SW480 (cell line): ENCODE data around the gene ZNF526.

ENCODE experiments used
- DNase-seq: peaks from one replicate; pipeline ENCODE4 v3.0.0-alpha.2; 2016; ENCODE audit warnings: low spot score

The ZNF526 gene

DNA sequence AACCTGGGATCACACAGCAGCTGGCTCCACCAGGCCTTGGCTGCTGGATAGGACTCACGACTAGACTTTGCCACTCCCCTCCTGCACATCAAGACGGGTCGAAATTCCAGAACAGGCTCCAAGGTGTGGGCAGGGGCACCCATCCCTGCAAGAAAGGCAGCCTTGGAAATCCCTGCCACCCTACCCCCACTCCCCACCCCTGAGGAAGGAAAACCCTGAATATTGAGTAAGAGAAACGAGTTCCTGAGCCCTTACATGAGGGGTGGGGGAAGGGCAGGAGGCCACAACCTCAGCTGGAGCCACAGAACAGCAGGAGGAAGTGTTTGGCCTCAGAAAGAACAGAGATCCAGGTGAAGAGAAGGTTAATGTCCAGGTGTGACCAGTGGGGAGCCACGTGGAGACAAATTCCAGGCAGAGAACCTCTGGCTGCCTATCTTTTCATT lies 22.7 kb upstream of the ZNF526 start:
- DNase-seq = no peak

DNA sequence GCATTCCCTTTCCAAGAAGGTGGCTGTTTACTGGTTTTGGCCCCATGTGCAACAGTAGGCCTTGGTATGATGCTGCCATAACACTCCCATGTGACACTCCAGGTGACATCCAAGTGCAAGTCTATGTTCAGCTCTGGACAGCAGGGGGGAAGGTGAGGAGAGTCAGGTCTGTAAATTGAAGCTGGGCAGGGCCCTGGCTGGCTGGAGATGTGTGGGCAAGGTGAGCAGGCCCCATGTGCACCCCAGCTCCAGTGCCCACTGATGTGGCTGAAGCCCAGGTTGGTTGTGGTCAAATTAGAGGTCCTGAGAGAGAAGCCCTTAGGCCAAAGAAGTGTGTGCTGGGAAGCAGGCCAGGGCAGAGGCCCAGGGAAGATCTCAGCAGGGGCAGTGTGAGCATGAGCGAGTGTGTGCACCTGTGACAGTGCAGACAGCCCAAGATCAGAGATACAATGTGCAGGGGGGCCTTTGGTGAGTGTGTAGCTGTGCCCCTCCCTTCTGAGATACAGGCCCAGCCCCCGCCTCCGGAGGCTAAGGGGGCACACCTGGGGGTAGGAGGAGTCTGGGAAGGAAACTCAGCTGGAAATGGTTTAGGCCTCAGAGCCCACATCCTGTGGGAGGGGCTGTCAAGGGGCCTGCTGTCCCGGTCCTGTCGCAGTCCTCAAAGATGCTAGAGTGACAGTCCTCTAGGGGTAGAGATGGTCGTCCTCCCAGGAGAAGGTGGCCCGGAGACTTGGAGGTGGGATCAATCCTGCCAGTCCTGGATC lies 21.3 kb upstream of the ZNF526 start:
- peak; percentile 36 for DNase-seq

DNA sequence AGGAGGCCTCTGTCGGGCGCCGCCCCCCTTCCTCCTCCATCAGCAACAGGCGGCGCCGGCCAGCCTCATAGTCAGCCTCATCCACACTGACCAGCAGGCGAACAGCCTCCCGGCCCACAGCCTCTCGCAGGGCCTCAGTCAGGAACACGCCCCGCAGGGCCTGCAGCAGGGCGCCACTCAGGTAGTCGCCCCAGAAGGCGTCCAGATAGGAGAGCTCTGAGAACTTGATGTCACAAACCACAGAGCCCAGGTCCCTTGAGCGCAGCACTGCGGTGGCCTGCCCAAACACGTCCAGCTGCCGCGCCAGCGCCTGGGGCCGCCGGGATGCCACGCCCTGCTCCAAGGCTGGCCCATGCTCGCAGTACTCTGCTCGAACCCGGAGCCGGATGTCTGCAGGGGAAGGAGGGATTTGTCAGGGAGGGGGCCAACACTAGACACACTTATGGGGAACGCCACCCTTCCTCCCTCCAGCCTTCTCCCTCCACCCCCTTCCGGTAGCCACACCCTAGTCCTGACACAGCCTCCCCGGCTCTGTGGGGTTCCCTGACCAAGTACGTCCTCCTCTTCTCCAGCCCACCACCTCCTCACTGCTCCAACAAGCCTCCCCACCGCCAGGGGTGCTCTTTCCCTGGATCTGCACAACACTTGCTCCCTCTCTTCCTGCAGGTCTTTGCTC lies 20.5 kb upstream of the ZNF526 start:
- peak; percentile 78 for DNase-seq

DNA sequence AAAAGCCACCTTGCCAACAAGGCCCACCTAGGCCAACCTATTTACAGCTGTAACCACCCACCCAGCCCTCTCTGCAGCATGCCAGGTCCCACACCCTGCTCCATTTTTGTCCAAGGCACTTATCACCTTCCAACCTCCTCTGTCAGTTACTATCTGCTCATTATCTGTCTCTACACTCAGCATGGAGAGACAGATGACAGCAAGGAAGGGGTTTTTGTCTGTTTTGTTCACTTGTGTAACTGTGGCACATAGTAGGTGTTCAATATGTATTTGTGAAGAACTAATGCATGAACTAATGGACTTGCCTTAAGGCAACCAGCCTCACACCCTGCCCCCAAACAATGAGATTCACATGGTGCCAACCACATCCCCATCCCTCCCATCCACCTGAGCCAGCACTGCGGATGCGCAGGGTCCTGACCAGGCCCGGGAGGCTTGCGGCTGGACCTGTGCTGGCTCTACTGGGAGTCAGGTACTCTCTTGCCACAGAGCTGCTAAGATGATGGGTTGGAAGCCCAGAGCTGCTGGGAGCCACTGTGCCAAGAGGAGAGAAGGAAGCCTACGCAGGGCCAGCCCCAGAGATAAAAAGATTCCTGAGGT lies 19.9 kb upstream of the ZNF526 start:
- DNase-seq = no peak

DNA sequence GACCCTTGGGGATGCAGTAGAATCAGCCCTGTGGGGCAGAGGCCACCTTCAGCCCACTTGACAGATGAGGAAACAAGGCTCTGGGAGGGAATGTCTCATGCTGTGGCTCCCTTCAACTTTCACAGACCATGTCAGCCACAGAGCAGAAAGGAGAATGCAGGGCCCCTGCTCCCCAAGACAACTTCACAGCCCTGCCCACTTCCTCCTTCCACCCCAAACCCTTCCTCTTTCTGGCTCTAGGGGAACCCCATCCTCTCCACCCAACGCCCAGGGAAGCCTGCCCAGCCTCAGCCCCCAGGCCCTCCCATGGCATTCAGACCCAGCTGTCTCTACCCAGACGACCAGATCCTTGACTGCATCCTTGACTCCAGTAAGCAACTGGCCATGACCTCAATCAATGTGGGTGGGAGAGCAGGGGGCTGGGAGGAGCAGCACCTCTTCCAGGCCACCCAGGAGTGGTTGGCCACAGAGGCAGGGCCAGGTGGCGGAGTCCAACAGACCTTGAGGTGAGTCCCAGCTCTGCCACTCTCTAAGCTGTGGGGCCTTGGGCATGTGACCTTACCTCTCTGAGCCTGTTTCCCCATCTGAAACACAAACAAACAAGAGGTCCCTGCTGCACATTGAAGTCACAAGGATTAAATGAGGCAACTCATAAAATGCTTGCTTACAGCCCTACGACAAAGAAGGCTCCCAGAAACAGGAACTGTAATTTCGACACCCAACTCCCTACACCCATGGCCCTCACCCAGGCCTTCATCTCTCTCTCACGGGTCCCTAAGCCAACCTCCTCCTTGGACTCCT lies 18.4 kb upstream of the ZNF526 start:
- DNase-seq = no peak

DNA sequence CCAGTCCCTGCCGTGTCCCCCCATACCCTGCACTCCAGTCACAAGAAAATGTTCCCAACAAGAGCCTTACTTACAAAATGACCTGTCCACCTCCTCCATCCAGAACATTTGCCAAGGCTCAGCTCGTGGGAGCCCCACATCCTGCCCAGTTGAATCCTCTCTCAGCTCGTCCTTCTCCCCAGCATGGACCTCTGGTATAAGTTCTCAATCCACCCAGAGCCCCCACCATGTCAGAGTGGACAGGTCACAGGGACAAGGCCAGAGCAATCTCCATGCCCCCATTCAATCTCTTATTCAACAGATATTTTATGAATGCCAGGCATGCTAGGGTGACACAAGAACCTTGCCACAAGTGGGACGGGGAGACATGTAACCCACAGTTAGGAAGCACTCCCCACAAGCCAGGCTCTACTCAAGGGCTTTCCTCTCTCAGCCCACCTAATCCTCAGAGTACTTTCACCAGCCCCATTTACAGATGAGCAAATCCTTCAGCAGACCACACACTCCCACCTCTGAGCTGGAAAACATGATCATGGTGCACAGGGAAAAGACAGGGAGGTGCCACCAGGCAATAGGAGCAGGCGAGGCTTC lies 17.7 kb upstream of the ZNF526 start:
- DNase-seq = no peak

DNA sequence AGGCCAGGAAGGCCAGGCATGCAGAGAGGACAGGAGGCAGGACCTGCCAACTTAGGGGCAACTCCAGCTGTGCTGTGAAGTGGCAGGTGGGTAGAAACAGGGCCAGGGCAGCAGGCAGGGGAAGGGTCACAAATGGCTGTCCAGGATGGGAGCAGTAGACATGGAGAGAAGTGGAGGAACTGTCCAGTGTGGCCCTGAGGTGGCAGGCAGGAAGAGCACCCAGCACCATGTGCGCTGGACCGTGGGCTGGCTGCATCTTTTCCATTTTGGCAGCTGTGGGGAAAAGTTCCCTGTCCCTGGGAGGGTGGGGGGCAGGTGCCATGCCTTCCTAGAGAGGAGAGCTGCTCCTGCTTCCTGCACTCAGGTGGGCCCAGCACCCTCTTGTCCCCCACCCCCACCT lies 16.4 kb upstream of the ZNF526 start:
- DNase-seq = no peak

DNA sequence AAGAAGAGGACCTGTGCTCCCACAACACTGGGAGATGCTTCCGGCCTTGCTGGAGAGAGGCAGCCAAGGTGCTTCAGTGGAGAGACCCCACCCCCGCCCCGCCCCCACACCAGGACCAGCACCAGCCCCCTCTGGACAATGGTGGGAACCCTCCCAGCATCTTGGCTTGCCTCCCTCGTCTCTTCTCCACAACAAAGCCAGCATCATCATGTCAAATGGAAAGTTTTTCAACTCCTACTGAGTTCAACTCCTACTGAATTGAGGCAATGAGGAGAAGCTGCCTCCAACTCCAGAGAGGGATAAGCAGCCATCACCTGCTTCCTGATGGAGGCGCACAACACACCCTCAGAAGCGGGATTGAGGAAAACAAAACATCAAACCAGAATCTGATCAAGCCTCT lies 15.4 kb upstream of the ZNF526 start:
- no peak for DNase-seq

DNA sequence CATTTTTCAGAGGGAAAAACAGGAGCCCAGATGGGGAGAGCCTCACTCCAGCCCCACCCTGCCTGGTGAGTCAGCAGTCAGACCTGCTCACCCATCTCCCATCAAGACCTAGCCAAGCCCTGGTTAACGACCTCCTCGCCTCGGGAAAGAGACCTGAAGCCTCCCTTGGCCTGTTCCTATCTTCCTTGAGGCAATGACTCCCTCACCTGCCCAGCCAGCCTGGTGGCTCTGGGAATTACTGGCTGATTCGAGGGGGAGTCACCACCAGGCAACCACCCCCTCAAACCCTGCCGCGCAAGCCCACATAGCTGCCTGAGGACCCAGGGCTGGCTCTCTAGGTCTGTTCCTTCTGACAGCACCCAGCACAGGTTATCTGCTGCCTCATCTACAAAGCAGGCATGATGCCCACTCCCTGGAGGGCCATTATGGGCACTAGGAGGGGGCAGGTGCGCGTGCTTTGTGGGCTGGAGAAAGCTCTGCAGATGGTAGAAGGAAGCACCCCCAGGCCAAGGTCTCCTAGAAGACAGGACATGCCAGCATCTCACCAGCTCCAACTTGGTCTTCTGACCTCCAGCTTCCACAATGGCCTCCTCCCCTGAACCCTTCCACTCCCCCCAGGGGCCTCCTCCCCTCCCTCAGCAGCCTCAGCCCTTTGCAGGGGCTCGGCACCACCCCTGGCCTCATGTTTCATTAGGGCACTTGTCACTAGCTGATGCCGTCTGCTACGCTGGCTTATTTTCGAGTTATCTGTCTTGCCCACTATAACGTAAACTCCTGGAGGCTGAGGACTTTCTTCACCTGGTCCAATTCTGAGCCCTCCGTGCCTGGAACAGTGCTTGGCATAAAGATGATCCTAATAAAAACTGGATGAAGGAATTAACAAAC lies 13.0 kb upstream of the ZNF526 start:
- peak; percentile 31 for DNase-seq

DNA sequence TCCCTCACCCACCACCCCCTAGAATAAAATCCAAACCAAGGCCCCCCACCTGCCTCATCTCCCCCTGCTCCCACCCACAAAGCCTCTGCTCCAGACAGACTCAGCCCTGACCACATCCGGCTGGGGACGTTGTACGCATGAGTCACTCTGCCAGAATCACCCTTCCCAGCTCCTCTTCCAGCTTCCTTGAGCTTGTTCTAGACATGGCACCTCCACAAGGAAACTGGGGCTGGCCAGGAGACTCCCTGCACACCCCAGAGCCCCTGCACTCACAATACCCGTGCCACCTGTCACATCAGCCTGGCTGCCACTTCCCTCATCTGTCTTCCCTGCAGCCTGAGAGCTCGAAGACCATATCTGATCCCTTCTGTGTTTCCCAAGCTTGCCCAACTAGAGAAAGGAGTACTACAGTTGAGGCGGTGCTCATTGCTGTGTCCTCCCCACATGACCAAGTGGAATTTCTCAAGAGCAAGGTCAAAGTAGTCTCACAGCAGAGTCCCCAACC lies 12.3 kb upstream of the ZNF526 start:
- DNase-seq = peak; percentile 47

DNA sequence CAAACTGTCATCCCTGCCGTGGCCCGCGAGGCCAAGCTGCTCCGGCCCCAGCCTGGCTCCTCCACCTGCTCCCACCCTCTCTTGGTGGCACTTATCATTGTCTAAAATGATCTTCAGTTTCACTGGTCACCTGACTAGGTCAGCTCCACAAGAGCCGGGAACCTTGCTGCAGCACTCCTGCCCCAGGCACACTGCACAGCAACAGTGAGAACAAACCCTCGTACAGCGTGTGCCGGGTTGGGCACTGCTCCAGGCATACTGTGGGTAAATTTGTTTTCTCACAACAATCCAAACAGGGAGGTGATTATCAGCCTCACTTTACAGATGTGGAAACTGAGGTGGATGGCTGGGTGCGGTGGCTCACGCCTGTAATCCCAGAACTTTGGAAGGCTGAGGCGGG lies 11.5 kb upstream of the ZNF526 start:
- DNase-seq = no peak

DNA sequence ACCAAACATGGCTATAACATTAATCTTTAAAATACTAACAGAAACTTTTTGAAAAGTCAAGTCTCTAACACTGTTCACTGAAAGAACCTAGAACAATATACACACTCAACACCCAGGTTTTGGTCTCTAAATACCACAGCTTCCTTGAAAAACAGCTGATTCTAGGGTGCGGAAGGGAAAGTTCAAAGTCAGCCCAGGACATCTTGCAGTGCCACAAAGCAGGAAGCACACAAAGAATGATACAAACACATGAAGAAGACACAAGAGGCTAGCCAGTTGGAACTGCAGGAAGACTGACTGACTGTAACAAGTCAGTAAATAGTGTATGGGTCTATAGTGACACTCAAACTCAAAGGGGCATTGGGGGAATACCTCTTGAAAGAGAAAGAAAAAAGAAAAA lies 7.2 kb upstream of the ZNF526 start:
- DNase-seq = no peak

DNA sequence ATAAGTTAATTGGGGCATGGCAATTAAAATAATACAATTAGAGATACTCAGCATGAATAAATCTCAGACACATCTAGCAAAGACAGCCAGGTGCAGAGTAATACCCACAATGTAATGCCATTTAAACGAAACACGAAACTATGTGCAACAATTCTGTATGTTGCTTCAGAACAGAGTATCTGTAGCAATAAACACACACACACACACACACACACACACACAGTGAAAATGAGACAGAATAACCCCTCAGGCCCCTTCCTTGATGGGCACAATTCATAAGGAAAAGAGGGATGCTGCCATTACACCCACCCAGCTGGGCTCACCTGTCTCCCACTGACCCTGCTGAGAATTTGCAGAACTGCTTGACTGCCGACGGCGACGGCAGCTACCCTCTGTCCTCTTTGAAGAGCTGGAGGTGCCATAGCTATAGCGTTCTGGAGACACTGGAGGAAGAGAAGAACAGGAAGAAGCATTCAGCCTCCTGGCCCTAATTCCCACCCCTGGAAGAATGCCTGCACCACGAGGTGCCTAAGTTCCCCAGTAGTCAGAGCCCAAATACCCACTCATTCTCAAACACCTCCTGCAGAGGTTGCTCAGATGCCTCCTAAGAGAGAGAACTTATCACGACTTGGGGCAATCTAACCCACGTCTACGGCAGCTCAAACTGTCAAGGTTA lies 5.2 kb upstream of the ZNF526 start:
- DNase-seq = no peak

DNA sequence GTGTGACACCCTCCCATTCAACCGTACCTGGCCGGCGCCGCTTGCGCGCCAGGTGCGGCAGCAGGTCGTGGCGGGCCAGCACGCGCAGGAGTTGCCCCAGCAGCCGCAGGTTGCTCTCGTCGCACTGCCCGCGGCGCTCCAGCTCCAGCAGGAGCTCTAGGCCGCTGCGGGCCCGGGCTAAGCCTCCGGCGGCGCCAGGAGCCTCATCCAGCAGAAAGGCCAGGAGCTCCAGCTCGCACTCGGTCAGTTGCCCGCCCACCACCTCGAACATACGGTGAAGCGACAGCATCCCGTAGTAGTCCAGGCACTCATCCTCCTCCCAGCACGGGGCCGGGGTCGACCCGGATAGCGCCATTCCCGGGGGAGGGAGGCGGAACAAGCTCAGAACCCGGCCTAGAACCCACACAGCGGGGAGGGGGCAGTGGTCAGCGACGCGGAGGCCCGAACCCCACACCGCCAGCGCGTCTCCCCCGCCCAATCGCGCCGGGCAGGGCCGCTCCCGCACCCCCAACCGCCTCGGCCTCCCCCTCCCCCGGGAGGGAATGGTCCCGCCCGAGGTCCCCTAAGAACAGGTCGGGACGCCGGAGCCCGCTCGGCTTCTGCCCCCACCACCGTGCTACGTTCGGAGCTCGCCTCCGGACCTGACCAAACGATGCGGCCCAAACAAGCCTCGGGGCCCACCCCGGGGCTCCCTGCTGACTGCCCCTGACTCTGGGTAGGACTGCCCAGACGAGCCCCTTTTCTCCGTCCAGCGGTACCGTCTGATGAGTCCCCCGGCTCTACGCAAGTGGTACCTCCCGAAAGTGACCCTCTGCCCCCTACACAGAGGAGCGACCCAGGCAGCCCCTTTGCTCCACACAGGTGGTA lies 3.2 kb upstream of the ZNF526 start:
- peak; percentile 55 for DNase-seq

DNA sequence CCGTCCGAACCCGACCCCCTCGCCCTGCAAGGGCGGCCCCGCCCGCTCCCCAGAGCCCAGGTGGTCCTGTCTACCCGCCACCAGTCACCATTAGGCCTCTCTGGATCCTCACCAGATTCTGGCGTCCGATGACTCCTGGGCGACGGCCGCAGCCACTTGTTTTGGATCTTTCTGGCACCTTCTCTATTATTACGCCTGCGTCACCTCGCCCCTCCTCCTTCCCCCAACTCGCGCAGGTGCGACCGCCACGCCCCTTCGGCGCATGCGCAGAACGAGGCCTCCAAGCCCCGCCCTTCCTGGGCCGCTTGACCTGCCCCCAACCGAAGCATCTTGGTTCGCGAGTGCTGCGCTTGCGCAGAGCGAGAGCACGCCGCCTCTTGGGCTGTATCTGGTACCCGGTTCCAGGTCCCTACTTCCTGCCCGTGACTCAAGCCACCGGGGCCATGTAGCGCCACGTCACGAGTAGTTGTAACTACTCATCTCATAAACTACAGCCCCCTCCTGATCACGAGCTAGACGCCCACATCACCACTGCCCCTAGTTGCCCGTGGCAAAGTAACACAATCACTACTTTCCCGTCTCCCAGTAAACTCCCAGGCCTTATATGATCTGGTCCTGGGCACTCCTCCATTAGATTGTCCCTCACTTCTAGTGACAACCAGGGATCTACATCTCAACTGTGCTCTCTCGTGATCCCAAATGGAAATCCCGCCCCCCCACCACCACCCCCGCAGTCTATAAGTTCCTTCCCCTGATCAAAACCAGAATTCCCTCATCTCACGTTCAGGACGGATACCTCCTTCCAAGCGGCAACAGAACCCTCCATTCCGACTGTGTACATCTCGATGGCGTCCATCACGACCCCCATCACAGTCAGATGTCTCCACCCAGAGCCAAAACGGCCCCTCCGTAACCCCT lies 2.3 kb upstream of the ZNF526 start, which contains the start of gene DEDD2:
Gene DEDD2, minus strand, starts transcription at position 158 of the 918 bp plus-strand sequence. CDS start 670 bp downstream, outside the sequence.
- peak; percentile 97 for DNase-seq

DNA sequence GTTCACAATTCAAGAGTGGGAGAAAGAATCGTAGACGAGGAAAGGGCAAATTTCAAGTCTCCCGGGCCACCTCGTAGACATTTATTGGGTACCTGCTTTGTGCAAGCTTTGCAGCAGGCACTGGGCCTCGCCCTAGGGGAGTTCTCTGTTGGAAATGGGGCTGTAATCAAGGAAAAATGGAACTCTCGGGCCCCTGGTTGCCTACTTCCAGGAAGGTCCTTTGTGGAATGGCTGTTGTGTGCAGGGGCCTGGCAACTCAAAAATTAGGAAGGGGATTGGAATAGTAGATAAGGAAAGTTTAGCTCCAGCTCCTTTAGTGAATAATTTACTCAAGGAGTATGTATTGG lies 612 bp downstream of the ZNF526 start:
- DNase-seq = no peak

DNA sequence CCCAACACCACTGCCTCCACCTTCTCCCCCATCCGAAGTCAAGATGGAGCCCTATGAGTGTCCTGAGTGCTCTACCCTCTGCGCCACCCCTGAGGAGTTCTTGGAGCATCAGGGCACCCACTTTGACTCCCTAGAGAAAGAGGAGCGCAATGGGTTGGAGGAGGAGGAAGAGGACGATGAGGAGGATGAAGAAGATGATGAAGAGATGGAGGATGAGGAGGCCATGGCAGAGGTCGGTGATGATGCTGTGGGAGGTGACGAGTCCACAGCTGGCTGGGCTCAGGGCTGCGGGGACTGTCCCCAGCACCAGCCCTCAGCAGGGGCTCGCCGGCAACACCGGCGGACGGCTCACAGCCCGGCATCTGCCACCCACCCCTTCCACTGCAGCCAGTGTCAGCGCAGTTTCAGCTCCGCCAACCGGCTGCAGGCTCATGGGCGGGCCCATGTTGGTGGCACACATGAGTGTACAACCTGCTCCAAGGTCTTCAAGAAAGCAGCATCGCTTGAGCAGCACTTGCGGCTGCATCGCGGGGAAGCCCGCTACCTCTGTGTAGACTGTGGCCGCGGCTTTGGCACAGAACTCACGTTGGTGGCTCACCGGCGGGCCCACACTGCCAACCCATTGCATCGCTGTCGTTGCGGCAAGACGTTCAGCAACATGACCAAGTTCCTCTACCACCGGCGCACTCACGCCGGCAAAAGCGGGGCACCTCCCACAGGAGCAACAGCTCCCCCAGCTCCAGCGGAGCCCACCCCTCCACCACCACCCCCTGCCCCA lies 5.0 kb downstream of the ZNF526 start:
- DNase-seq = no peak
